HTR-8/SVneo (cell line): ENCODE data around the gene ZNF484.
"Not testable (repeated sequence)": the region's sequence is repeated elsewhere in the genome, so short reads cannot be mapped to it uniquely, and the experiment has no call there.

Source experiments
- DNase-seq: peaks from one replicate; pipeline ENCODE4 v3.0.0; 2011; ENCODE audit warnings: low spot score, mixed read lengths; ENCODE audit not compliant: insufficient read length
- FAIRE-seq: peaks from 2 replicates; lab custom pipeline; 2011; peaks lifted over from hg19 to GRCh38; lab: Jason Lieb, UNC

ZNF484 gene

GRCh38 chr9:92796337-92796804, 81.5 kb downstream of the ZNF484 start:
- FAIRE-seq, DNase-seq: not testable (repeated sequence)

- FAIRE-seq (no peak), DNase-seq (no peak)
These were observed 82.1 kb downstream of the ZNF484 start for GRCh38 chr9:92795598-92796336.
